NAMALWA (cell line): ENCODE measurements around the gene MAT1A.
"Not testable (repeated sequence)": the region's sequence is repeated elsewhere in the genome, so short reads cannot be mapped to it uniquely, and the experiment has no call there.

Source experiments
- DNase-seq: peaks from one replicate; pipeline ENCODE4 v3.0.0-alpha.2; 2015; ENCODE audit warnings: low spot score

The MAT1A gene

DNA sequence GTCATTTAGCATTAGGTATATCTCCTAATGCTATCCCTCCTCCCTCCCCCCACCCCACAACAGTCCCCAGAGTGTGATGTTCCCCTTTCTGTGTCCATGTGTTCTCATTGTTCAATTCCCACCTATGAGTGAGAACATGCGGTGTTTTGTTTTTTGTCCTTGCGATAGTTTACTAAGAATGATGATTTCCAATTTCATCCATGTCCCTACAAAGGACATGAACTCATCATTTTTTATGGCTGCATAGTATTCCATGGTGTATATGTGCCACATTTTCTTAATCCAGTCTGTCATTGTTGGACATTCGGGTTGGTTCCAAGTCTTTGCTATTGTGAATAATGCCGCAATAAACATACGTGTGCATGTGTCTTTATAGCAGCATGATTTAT lies 66.4 kb downstream of the MAT1A start:
- DNase-seq = not testable (repeated sequence)
